ENCODE measurements around the gene ARL15. TPM values are rescaled to one million over a fixed set of nuclear protein-coding genes. Genes with fewer than 3 reads are reported as not detected.
"Not testable (repeated sequence)": the region's sequence is repeated elsewhere in the genome, so short reads cannot be mapped to it uniquely, and the experiment has no call there.

ARL15 gene
- total RNA-seq, 2 donors from 2014 or later, result 30.6 to 35.7 TPM

DNA sequence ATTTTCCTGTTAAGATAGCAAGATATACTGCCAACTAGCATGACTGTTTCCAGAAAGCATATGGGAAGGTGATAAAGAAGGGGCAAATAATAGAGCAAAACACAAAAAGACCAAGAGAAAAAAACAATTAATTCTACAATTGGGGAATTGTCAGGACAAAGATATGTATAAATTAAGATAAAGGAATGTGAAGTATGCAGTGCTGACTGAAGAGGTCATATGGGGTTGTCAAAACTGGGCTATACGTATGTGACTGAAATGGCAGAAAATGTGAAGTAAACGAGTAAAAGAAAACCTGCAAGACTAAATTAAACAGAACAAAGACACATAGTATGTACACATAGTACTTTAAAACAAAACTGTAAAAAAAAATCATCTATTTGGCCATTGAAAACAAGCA lies 222.3 kb downstream of the ARL15 start:
- intact Hi-C loops (cut with DNase I), result no loop called here
- DNase-seq (ENCODE audit: low spot score), result no peak

DNA sequence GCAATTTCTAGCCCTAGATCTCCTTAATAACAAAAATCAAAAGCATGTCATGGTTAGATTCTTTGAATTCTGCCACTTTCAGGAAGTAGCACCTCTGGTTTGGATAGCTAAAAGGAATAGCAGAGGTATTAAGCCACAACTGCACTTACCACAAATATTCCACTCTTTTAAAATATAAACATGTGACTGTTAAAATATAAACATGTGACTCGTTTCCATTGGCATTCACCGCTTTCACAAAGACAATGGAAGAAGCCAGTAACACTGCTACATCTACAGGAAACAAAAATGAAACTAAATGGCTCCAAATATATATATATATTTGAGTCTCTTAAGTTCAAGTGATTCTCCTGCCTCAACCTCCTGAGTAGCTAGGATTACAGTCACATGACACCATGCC lies 222.9 kb downstream of the ARL15 start:
- DNase-seq (ENCODE audit: low spot score), result no peak

DNA sequence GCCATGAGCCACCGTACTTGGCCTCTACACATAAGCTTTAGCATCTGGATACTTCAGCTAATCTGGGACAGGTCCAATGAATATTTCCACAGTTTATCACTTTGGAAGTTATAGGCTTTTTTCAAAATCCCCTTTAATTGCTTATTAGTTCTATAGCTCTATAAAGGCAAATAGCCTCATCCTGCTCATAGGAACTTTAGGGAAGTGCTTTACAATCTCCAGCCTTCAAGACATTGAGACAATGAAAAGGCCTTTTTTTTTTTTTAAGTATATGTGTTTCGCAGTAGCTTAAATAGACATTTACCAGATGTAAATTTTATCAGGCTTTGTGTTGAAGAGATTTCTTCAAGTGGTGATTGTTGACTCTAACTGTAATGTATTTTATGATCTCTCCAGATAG lies 224.2 kb downstream of the ARL15 start:
- intact Hi-C loops (cut with DNase I), result no loop called here
- no peak for DNase-seq (ENCODE audit: low spot score)

More for the DNA sequence above, 222.9 kb downstream of the ARL15 start:
- intact Hi-C loops (cut with DNase I), result no loop called here

DNA sequence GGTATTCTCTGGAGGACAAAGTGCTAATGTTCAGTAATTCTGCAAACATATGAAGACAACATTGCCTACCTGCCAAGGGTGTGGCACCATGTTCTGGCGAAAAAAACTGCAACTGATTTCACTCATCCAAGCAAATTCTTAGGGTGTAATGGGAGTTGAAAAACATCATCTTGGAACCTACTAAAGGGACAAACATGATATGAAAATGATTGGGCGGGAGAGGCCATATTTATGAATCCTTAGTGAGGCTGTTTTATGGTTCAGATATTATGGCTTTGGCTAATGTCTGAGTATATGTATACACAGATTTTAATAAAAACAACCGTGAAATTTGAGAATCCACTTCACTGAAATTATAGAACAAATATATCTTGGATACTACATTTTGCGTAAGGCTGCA lies 225.7 kb downstream of the ARL15 start:
- intact Hi-C loops (cut with DNase I), result no loop called here
- no peak for DNase-seq (ENCODE audit: low spot score)

DNA sequence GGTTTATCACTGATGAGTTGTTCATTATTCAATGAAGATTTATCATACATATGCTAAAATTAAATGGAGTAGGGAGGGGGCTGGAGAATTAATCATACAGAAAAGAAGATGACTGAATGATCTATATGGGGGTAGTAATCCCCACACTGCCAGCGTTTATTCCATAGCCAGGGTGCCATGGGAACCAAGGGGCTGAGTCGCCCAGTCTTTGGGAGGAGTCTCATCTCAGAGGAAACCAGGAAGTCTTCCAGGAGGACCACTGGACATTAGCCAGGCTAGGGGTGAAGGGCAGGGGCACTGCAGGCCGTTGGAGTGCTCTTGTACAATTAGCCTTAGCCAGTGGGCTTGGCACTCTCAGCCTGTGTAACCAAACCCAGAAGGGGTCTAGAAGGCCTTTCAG lies 226.5 kb downstream of the ARL15 start:
- intact Hi-C loops (cut with DNase I), result no loop called here
- DNase-seq (ENCODE audit: low spot score), result no peak

DNA sequence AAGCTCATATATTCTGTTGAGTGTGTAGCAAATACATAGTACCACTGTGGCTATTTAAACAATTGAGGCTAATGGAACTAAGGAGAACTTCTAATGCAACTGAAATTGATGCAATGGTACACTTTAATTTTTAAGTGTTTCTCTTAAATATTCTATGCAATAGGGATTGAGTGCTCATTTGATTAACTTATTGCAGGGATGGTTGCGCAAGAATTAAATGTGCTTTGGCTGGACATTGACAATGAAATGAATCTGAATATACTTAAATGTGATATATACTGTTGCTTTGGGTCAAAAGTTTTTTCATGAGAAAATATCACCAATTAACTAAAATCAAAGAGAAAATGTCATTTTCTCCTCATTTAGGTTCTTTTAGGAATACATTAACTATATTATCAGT lies 227.1 kb downstream of the ARL15 start:
- DNase-seq (ENCODE audit: low spot score), result no peak
- intact Hi-C loops (cut with DNase I), result no loop called here

DNA sequence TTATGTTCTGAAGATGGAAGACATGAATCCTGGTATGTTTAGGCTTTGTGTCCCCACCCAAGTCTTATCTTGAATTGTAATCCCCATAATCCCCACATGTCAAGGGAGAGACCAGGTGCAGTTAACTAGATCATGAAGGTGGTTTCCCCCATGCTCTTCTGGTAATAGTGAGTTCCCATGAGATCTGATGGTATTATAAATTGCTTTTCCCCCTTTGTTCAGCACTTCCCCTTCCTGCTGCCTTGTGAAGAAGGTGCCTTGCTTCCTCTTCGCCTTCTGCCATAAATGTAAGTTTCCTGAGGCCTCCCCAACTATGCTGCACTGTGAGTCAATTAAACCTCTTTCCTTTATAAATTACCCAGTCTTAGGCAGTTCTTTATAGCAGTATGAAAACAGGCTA lies 229.0 kb downstream of the ARL15 start:
- intact Hi-C loops (cut with DNase I), result no loop called here
- DNase-seq (ENCODE audit: low spot score), result no peak

DNA sequence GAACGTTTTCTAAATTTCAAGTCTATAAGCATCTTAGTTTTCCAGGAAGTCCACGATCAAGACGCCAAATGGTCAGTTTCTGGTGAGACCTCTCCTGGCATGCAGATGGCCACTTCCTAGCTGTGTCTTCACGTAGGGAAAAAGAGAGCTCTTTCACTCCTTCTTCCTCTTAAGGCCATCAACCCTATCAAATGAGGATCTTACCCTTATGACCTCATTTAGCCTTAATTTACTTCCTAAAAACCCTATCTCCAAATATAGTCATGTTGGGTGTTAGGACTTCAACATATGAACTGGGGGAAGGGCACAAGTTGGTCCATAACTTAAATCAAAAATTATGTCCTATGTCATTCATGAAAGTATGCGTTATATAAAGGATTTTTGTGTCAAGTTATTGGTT lies 229.5 kb downstream of the ARL15 start:
- DNase-seq (ENCODE audit: low spot score), result no peak
- intact Hi-C loops (cut with DNase I), result no loop called here

DNA sequence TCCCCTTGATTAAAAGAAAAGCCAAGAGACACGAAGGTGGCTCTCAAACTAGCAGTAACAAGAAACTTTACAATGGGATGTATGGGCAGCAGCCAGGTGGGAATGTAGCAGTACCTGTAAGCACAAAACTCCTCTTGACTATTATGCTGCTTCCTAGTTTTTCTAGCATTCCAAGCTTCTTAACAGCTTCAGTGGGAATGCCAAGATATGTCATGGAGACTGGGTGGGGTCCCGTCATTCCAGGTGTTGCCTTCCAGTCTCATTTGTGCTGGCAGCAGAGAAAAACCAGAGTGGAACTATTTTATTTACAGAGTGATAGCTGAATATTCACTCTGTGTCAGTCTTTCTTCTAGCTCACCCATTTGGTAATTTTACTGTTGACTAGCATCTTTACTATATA lies 236.6 kb downstream of the ARL15 start:
- DNase-seq (ENCODE audit: low spot score), result no peak
- intact Hi-C loops (cut with DNase I), result no loop called here

DNA sequence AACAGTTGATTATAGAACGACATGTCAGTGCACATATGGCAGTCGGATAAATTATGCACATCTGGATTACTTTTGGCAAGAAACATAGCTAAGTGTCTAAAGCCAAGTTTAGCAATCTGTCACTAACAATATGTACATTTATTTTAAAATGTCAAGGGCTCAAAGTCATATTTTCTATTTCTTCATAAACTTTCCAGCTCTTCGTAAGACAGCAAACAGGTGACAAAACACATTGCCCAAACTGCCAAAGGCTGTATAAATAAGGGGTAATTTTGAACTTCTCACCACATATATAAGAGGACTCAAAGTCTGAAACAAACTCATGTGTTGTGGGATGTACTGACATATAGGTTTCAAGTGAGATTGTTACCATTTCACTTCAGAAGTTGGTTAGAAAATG lies 237.2 kb downstream of the ARL15 start:
- DNase-seq (ENCODE audit: low spot score), result no peak
- intact Hi-C loops (cut with DNase I), result no loop called here

DNA sequence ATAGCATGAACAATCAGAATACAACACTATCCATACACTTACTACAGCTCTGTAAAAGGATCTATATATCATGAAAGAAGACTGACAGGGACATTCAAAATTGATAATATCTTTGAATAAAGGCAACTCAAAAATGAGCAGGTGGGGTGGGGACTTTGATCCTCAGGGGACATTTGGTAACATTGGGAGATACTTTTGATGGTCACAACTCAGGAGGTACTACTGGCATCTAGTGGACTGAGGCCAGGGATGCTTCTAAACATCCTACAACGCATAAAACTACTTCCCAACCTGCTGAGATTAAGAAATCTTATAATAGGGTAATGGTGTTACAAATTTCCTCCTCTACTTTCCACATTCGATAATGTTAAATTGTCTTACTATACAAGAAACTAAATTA lies 243.9 kb downstream of the ARL15 start:
- DNase-seq (ENCODE audit: low spot score), result no peak
- intact Hi-C loops (cut with DNase I), result no loop called here

DNA sequence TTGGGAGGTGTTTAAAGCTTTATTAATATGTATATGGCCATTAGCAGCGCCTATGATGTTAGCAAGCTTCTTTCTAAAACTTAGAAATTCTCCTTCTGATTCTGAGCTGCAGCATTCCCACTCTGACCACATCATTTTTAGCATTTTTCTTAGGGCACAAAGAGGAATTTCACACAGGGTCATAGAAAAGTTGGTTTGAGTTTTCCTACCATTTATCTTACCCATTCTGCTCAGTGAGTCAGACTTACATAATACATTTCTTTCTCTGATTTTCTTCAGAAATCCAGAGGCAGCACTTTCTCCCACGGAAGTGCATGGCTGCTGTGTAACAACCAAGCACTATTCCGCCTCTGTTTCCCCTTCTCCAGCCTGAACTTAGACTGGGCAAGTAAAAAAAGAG lies 246.6 kb downstream of the ARL15 start:
- intact Hi-C loops (cut with DNase I), result no loop called here
- no peak for DNase-seq (ENCODE audit: low spot score)

DNA sequence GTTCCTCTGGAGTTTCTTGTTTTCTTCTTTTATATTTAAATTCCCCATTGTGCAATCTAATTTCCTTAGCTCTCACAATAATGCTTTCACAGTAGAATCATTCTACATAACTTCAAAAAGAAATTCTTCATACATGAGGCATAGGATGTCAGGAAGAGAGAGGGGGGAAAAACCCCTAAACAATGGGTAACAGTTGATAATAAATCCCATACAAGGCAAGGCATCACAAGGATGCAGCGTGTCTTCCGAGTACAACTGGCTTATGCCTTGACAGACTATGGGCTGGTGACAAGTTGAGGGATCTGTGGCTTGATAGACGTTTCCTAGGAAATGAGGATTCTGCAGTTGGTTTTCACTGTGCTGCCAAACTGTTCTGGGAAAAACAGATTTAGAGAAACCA lies 247.4 kb downstream of the ARL15 start:
- DNase-seq (ENCODE audit: low spot score), result no peak
- intact Hi-C loops (cut with DNase I), result no loop called here

DNA sequence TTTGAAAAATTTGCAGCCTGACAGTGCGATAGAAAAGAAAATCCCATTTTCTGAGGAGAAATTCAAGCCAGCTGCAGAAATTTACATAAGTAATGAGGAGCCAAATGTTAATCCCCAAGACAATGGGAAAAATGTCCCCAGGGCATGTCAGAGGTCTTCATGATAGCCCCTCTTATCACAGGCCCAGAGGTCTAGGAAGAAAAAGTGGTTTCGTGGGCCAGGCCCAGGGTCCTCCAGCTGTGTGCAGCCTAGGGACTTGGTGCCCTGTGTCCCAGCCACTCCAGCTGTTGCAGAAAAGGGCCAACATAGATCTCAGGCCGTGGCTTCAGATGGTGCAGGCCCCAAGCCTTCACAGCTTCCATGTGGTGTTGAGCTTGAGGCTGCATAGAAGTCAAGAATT lies 249.5 kb downstream of the ARL15 start:
- DNase-seq (ENCODE audit: low spot score); intact Hi-C loops (cut with DNase I): not testable (repeated sequence)

DNA sequence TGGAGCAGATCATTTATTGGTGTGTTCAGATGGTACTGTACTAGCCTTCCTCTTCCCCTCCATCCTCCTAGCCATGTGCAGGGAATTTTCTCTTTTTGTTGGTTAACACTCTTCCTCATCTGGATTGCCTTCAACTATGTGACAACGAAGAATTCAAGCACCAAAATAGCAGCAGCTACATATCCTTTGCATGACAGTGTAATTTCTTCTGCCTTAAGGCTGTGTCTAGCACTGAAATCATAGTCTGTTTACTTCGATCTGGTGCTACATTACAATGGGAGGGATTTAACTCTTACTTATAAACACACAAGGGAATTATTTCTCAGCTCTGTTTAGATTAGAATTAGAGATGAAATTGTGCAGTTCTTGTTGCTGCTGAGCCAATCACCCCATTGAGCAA lies 260.4 kb downstream of the ARL15 start:
- DNase-seq (ENCODE audit: low spot score), result no peak
- intact Hi-C loops (cut with DNase I), result no loop called here

DNA sequence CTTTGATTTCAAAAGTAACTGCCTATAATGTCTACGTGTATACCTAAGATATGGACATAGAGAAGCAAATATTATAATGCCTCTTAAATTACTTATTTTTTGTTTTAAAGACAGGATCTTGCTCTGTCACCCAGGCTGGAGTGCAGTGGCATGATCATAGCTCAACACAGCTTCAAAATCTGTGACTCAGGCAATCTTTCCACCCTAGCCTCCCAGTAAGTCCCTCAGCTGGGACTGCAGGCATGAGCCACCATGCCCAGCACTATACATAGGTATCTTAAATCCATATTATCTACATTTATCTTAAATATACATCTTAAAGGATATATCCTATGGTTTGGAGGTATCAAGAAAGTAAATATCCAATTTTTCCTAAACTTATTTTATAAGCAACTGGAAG lies 261.2 kb downstream of the ARL15 start:
- intact Hi-C loops (cut with DNase I), result no loop called here
- DNase-seq (ENCODE audit: low spot score), result no peak

DNA sequence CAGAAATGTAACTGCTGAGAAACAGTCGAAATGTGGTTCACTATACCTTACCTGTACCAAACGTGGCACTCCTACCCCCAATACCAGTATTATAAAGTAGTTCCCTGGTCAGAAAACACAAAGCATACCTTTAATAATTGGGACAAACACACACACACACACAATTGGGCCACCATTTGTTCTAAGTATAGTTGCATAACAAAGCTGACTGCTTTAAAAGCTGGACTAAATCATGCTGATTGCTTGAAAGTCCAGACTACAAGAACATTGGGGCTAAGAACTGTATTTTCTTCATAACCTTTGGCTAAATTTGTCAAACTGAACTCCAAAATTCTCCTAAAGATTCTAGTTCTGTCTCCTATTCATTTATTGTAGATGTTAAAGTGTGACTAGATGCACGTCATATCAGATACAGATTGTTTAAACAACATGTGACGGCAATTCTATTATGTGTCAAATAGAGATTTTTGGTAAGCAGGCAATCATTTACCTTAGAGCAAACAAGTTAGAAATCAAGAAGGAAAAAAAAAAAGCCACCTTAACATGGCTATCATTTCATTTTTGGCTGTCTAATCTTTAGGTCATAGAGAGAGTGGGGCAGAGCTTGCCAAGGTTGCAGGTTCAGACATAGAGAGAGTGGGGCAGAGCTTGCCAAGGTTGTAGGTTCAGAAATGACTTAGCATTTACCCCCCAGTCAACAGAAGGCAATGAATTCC lies 265.1 kb downstream of the ARL15 start:
- intact Hi-C loops (cut with DNase I), result no loop called here
- DNase-seq (ENCODE audit: low spot score), result no peak

DNA sequence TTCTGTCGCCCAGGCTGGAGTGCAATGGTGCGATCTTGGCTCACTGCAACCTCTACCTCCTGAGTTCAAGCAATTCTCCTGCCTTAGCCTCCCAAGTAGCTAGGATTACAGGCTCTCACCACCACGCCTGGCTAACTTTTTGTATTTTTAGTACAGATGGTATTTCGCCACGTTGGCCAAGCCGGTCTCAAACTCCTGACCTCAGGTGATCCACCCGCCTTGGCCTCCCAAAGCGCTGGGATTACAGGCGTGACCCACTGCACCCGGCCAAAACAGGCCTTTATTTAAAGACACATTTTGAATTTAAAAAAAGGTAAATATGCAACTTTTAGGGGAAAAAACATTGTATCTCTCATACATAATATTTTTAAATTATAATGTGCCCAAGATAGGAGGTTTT lies 266.1 kb downstream of the ARL15 start:
- DNase-seq (ENCODE audit: low spot score); intact Hi-C loops (cut with DNase I): not testable (repeated sequence)

DNA sequence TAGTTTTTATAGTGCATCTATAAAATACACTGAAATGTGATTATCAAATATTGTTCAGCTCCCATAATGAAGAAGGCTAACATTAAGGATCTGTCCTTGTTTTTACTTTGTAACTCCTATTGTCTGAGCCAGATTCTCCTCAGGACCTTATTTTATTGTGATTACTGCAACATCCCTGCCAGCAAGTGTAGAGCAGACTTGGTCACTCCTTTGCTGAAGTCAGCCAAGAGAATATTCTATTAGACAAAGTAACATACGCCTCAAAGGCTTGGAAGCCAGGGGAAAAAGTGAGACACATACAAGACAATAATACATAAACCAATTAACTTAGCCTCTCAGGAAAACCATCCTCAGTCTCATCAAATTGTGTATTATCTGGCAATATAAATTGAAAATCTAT lies 269.6 kb downstream of the ARL15 start:
- intact Hi-C loops (cut with DNase I), result no loop called here
- DNase-seq (ENCODE audit: low spot score), result no peak

DNA sequence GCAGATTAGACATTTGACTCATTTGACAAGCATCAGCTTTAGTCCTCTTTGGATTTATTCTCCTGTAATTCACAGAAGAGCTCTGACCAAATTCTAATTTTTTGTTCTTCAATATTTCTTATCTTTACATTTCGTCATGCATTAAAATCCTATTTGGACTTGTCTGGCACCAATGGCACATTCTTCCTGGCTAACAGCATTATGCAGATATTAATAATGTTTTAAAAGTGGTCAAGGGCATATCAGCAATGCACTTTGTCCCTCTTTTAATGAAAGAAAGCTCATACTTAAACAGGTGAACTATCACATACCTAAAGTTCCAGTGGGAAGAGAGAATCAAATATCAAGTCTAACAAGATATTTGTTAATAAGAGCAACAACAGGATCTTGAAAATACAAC lies 270.4 kb downstream of the ARL15 start:
- DNase-seq (ENCODE audit: low spot score), result no peak
- intact Hi-C loops (cut with DNase I), result no loop called here

DNA sequence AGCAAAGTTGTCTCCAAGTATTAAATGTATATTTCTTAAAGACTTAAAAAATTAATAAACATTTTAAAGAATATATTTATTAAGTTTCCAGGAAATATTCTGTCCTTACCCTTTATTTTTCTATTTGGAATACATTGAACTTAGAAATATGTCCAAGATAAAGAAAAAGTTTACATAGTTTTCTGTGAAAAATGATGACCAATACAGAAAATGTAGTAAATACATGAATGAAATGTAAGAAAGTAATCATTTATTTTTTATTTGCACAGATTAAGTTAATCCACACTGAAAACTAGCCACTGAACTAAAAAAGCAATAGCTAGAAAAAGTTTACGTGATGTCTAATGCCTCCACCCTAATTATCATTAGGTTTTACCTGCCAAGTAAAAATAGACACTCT lies 273.2 kb downstream of the ARL15 start:
- intact Hi-C loops (cut with DNase I), result no loop called here
- no peak for DNase-seq (ENCODE audit: low spot score)

DNA sequence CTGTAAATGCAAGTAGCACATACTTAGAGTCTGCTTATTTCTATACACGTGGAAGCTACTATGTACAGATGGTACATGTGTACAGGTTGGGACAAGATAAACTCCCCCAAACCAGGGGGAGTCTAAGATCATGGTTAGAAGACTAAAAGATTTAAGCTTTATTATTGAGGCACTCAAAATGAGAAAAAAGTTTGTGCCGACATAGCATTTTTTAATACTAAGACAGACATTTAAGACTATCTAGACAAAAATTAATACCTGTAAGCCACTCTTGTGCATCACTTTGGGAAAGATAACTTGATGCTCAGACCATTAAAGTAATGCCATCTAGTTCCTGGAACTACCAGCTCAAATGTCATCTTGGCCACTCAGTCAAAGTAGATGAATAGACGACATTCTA lies 279.4 kb downstream of the ARL15 start:
- DNase-seq (ENCODE audit: low spot score), result no peak
- intact Hi-C loops (cut with DNase I), result no loop called here

Measured in posterior vena cava (tissue), 2 donors.